ENCODE measurements around the gene CREG1. TPM values are rescaled to one million over a fixed set of nuclear protein-coding genes. Genes with fewer than 3 reads are reported as not detected.

Gene CREG1
- total and polyA plus RNA-seq, 2 experiments from 2014 or later, result 21.2 to 42.7 TPM

DNA sequence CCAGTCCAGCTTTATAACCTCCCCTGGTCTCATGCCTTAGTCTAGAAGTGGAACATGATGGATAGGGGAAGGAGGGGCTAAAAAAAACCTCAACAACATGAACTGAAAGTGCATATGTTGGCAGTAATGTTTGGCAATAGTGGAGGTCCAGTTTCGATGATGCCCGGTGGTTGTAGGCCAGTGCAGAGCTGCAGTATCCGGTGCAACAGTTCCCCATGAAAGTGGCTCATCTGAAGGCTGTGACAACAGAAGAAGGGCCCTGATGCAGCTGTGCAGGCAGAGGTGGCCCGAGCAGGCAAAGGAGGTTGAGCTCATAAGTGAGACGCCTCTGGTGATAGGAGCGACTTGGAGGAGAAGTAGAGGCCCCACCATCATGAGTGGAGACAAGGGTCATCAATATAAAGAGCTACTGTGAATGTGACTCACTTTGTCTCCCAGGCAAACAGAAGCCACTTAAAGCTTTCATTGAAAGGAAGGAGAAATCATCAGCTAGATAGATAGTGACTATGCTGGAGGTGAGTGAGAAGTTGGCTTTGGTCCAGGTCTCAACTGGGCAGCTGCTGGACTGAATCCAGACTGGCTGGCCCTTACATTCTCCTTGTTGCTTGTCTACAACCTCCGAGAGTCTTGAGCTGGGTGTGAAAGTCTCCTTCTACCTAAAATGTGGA is 10.2 kb upstream of the CREG1 start:
- no peaks in the 10 kb centered on the region for H3K27me3 ChIP-seq (ENCODE audit: insufficient read depth)
- Mint-ChIP-seq H3K27ac (no peak overlapping the region), H3K27me3 (ENCODE audit: insufficient read depth, low read depth, poor library complexity) (peaks cover 1% of the 10 kb centered on the region), H3K9me3 (no peaks in the 10 kb centered on the region), H3K4me3 (no peak overlapping the region), H3K4me1 (peaks cover 13% of the 10 kb centered on the region; the same call in 2 of the 3 replicates), H3K36me3 (ENCODE audit: low read depth) (no peaks in the 10 kb centered on the region)
- no peak overlapping the region for H3K4me2 ChIP-seq
- H3K9me2 ChIP-seq (ENCODE audit: insufficient read depth), result no peaks in the 10 kb centered on the region
- H3F3A ChIP-seq (replicated peaks; ENCODE audit: low read depth), result no peaks in the 10 kb centered on the region
- no peaks in the 10 kb centered on the region for H3K79me2 ChIP-seq (replicated peaks; ENCODE audit: insufficient read depth)
- peak overlapping the region; percentile 93; the same call in 1 of the 2 replicates for H2AFZ ChIP-seq
- no peak overlapping the region for H3K27ac ChIP-seq (ENCODE audit: low read depth)
- ATAC-seq (no peak), DNase-seq (ENCODE audit: low spot score) (no peak)
- no peaks in the 10 kb centered on the region for H3K36me3 ChIP-seq (ENCODE audit: insufficient read depth)
- peaks cover 7% of the 10 kb centered on the region; the same call in 1 of the 2 replicates for H3K4me1 ChIP-seq (ENCODE audit: insufficient read depth)
- no peak overlapping the region for H3K4me3 ChIP-seq
- TF ChIP-seq, protein P1, sequence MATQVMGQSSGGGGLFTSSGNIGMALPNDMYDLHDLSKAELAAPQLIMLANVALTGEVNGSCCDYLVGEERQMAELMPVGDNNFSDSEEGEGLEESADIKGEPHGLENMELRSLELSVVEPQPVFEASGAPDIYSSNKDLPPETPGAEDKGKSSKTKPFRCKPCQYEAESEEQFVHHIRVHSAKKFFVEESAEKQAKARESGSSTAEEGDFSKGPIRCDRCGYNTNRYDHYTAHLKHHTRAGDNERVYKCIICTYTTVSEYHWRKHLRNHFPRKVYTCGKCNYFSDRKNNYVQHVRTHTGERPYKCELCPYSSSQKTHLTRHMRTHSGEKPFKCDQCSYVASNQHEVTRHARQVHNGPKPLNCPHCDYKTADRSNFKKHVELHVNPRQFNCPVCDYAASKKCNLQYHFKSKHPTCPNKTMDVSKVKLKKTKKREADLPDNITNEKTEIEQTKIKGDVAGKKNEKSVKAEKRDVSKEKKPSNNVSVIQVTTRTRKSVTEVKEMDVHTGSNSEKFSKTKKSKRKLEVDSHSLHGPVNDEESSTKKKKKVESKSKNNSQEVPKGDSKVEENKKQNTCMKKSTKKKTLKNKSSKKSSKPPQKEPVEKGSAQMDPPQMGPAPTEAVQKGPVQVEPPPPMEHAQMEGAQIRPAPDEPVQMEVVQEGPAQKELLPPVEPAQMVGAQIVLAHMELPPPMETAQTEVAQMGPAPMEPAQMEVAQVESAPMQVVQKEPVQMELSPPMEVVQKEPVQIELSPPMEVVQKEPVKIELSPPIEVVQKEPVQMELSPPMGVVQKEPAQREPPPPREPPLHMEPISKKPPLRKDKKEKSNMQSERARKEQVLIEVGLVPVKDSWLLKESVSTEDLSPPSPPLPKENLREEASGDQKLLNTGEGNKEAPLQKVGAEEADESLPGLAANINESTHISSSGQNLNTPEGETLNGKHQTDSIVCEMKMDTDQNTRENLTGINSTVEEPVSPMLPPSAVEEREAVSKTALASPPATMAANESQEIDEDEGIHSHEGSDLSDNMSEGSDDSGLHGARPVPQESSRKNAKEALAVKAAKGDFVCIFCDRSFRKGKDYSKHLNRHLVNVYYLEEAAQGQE (IDR thresholded peaks at IDR 0.05; ENCODE audit: unreplicated experiment), result no peak
- H4K20me1 ChIP-seq (replicated peaks; ENCODE audit: insufficient read depth), result no peaks in the 10 kb centered on the region

DNA sequence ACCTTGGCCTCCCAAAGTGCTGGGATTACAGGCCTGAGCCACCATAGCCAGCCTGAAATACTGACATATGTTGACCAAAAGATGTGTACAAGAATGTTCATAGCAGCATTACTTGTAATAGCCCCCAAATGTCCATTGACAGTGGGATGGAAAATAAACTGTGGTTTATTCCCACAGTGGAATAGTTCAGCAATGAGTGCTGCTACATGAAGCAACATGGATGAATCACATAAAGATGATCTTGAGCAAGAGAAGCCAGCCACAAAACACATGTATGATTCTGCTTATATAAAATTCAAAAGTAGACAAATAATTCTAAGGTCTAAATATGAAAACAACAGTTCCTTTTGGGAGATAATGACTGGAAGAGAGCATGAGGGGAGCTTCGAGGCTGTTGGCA is 9.1 kb upstream of the CREG1 start:
- Mint-ChIP-seq H3K4me3 (no peak overlapping the region), H3K9me3 (no peaks in the 10 kb centered on the region), H3K27ac (no peak overlapping the region), H3K27me3 (ENCODE audit: insufficient read depth, low read depth, poor library complexity) (peaks cover 4% of the 10 kb centered on the region), H3K4me1 (peaks cover 11% of the 10 kb centered on the region), H3K36me3 (ENCODE audit: low read depth) (no peaks in the 10 kb centered on the region)
- no peaks in the 10 kb centered on the region for H3F3A ChIP-seq (replicated peaks; ENCODE audit: low read depth)
- ATAC-seq, result no peak
- H3K9me2 ChIP-seq (ENCODE audit: insufficient read depth), result no peaks in the 10 kb centered on the region
- no peak overlapping the region for H3K27ac ChIP-seq (ENCODE audit: low read depth)
- no peaks in the 10 kb centered on the region for H4K20me1 ChIP-seq (replicated peaks; ENCODE audit: insufficient read depth)
- no peak for DNase-seq (ENCODE audit: low spot score)
- H3K4me1 ChIP-seq (ENCODE audit: insufficient read depth), result 0 out of 2 replicates have a peak, but pooled peaks cover 2% of the 10 kb centered on the region
- TF ChIP-seq POLR2AphosphoS5 (IDR thresholded peaks at IDR 0.05; ENCODE audit: low read depth), result no peak
- TF ChIP-seq NANOG (IDR thresholded peaks at IDR 0.05; ENCODE audit: borderline replicate concordance), result no peak
- no peak for TF ChIP-seq EZH2 (IDR thresholded peaks at IDR 0.05; ENCODE audit: low read depth, unreplicated experiment)
- TF ChIP-seq EZH2phosphoT487 (IDR thresholded peaks at IDR 0.05; ENCODE audit: unreplicated experiment), result no peak
- TF ChIP-seq, protein P2, sequence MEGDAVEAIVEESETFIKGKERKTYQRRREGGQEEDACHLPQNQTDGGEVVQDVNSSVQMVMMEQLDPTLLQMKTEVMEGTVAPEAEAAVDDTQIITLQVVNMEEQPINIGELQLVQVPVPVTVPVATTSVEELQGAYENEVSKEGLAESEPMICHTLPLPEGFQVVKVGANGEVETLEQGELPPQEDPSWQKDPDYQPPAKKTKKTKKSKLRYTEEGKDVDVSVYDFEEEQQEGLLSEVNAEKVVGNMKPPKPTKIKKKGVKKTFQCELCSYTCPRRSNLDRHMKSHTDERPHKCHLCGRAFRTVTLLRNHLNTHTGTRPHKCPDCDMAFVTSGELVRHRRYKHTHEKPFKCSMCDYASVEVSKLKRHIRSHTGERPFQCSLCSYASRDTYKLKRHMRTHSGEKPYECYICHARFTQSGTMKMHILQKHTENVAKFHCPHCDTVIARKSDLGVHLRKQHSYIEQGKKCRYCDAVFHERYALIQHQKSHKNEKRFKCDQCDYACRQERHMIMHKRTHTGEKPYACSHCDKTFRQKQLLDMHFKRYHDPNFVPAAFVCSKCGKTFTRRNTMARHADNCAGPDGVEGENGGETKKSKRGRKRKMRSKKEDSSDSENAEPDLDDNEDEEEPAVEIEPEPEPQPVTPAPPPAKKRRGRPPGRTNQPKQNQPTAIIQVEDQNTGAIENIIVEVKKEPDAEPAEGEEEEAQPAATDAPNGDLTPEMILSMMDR (conservative IDR thresholded peaks at IDR 0.05; ENCODE audit: low read depth in 2 of 2), result no peak
- TF ChIP-seq CREB1 (CRISPR knock-in tag; IDR thresholded peaks at IDR 0.05; ENCODE audit: low read depth), result no peak
- no peaks in the 10 kb centered on the region for H3K79me2 ChIP-seq (replicated peaks; ENCODE audit: insufficient read depth)
- H3K4me3 ChIP-seq, result no peak overlapping the region
- H3K36me3 ChIP-seq (ENCODE audit: insufficient read depth), result no peaks in the 10 kb centered on the region
- H2AFZ ChIP-seq, result no peak overlapping the region
- H3K27me3 ChIP-seq (ENCODE audit: insufficient read depth), result no peaks in the 10 kb centered on the region
- no peak overlapping the region for H3K4me2 ChIP-seq

Data from GM23338 (cell line).